ENCODE measurements around the gene RASL10B.

DNA sequence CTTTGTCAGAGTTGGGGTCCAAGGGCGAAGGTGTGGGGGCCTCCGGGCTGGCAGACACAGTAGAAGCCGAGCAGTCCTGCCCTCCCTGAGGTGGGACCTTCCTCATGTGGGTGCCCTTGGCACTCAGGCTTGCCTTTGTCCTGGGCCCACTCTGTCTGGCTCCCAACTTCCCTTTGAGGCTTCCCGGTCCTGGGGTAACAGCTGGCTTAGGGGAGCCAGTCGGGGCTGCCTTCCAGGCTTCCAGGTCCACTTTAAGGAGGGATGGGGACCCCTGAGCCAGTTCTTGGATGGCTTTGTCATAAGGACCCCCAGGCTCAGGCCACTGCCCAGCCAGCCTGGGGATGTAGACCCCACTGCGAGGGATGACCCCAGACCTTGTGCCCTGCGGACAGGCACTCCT is 13.8 kb downstream of the RASL10B start:
- TF ChIP-seq TCF4 (CRISPR knock-in tag; IDR thresholded peaks at IDR 0.05; ENCODE audit: borderline replicate concordance) (no peak), ZNF565 (CRISPR knock-in tag; conservative IDR thresholded peaks at IDR 0.05; ENCODE audit: low read depth) (no peak), POU6F1 (CRISPR knock-in tag; IDR thresholded peaks at IDR 0.05; ENCODE audit: borderline replicate concordance, low read depth) (no peak), ZFP3 (CRISPR knock-in tag; IDR thresholded peaks at IDR 0.05) (no peak), CSRNP3 (CRISPR knock-in tag; IDR thresholded peaks at IDR 0.05) (no peak), ARNTL (CRISPR knock-in tag; IDR thresholded peaks at IDR 0.05; ENCODE audit: borderline replicate concordance, low read depth) (no peak), ESRRG (CRISPR knock-in tag; IDR thresholded peaks at IDR 0.05) (no peak), CREB5 (CRISPR knock-in tag; IDR thresholded peaks at IDR 0.05; ENCODE audit: low read depth) (no peak), RARB (CRISPR knock-in tag; IDR thresholded peaks at IDR 0.05) (no peak)
- TF ChIP-seq, protein P1, sequence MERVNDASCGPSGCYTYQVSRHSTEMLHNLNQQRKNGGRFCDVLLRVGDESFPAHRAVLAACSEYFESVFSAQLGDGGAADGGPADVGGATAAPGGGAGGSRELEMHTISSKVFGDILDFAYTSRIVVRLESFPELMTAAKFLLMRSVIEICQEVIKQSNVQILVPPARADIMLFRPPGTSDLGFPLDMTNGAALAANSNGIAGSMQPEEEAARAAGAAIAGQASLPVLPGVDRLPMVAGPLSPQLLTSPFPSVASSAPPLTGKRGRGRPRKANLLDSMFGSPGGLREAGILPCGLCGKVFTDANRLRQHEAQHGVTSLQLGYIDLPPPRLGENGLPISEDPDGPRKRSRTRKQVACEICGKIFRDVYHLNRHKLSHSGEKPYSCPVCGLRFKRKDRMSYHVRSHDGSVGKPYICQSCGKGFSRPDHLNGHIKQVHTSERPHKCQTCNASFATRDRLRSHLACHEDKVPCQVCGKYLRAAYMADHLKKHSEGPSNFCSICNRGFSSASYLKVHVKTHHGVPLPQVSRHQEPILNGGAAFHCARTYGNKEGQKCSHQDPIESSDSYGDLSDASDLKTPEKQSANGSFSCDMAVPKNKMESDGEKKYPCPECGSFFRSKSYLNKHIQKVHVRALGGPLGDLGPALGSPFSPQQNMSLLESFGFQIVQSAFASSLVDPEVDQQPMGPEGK (CRISPR knock-in tag; IDR thresholded peaks at IDR 0.05; ENCODE audit: borderline replicate concordance) = no peak
